OCI-LY3 (cell line): ENCODE measurements around the gene CTTN.

ENCODE experiments used
- H2AFZ ChIP-seq: fragments of 200-600, 300-600 bp; shearing (Covaris generic); 2 replicates; pipeline ENCODE4 v1.6.0; 2014; ENCODE audit warnings: antibody characterized with exemption, low read depth, low read length
- H3K27ac ChIP-seq: fragments of 200-600, 300-600 bp; sonication (generic); 2 replicates; pipeline ENCODE4 v1.5.1; 2014; ENCODE audit warnings: mild to moderate bottlenecking, low read length, moderate library complexity, mixed read lengths
- H3K27me3 ChIP-seq: fragments of 200-600, 300-600 bp; sonication (generic); 2 replicates; pipeline ENCODE4 v1.6.1; 2014; ENCODE audit warnings: low read depth, low read length, mixed read lengths
- H3K36me3 ChIP-seq: fragments of 200-600, 300-600 bp; sonication (generic); replicated peaks from 2 replicates; pipeline ENCODE3; 2014; ENCODE audit warnings: low read depth, low read length, mixed read lengths
- H3K4me1 ChIP-seq: fragments of 300-600, 200-600 bp; sonication (generic); 2 replicates; pipeline ENCODE4 v1.6.1; 2014; ENCODE audit warnings: low read length, mixed read lengths
- H3K4me2 ChIP-seq: fragments of 200-600, 300-600 bp; sonication (generic); 2 replicates; pipeline ENCODE4 v1.6.1; 2014; ENCODE audit warnings: low read length, mixed read lengths
- H3K4me3 ChIP-seq: fragments of 300-600, 200-600 bp; sonication (generic); 2 replicates; pipeline ENCODE4 v1.5.1; 2014; ENCODE audit warnings: antibody characterized with exemption, mild to moderate bottlenecking, low read length, moderate library complexity
- H3K79me2 ChIP-seq: fragments of 300-600, 200-600 bp; shearing (Covaris generic); 2 replicates; pipeline ENCODE4 v1.6.1; 2014; ENCODE audit warnings: mild to moderate bottlenecking, low read length, mixed read lengths
- H3K9ac ChIP-seq: fragments of 300-600, 200-600 bp; shearing (Covaris generic); 2 replicates; pipeline ENCODE4 v1.6.0; 2014; ENCODE audit warnings: mild to moderate bottlenecking, low read length, moderate library complexity
- H3K9me3 ChIP-seq: fragments of 200-600, 300-600 bp; shearing (Covaris generic); 2 replicates; pipeline ENCODE4 v1.6.1; 2014; ENCODE audit warnings: low read length, mixed read lengths; ENCODE audit not compliant: insufficient read depth
- H4K20me1 ChIP-seq: fragments of 200-600, 300-600 bp; sonication (generic); 2 replicates; pipeline ENCODE4 v1.6.1; 2016; ENCODE audit warnings: low read length, mixed read lengths; ENCODE audit not compliant: insufficient read depth
- CTCF ChIP-seq: fragments of 200-600, 300-600 bp; sonication (generic); IDR thresholded peaks from 2 replicates; pipeline ENCODE4 v1.5.1; 2014; ENCODE audit warnings: antibody characterized with exemption, low read length, low read depth
- EZH2phosphoT487 ChIP-seq: fragments of 200-600 bp; shearing (Covaris generic); IDR thresholded peaks from 2 replicates; pipeline ENCODE4 v1.6.1; 2018; ENCODE audit warnings: antibody characterized with exemption, mixed run types, low read depth

Gene CTTN

DNA sequence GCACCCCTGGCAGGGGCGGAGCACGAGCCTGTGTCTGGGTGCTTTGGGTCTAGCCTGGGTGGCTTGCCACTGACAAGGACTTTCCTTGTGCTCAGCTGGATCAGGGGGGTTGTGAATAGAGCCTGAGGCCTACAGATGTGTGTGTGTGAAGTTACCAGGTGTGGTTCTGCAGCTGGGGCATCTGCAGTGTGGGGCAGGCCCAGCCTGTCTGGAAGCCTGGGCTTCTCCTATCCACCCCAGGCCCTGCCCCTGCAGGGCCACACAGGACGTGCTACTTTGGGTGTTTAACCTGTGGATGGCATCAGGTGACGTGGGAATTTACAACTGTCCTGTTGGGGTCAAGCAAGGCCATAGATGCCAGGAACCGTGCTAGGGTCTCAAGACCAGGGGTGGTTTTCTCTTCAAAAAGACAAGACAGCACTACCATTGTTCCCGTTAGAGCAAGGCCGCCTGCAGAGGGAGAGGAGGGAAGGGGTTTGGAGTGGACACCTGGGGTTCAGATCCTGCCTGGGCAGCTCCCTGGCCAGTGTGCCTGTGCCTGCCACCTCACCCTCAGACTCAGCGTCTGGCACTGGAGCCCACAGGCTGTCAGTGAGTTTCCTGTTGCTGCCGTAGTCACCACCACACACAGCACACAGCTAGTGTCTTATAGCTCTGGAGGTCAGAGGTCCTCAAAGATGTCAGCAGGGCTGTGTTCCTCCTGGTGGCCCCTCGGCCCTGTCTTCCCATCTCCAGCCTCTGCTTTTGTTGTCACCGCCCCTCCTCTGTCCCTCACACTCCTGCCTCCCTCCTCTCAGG, 31.6 kb downstream of the CTTN start:
- Histone ChIP-seq H2AFZ (no peak overlapping the region), H3K4me2 (no peak overlapping the region), H3K27me3 (no peaks in the 10 kb centered on the region), H3K4me3 (no peak overlapping the region), H3K9ac (no peak overlapping the region), H3K27ac (no peak overlapping the region), H3K79me2 (no peaks in the 10 kb centered on the region), H4K20me1 (no peaks in the 10 kb centered on the region), H3K4me1 (peaks cover 38% of the 10 kb centered on the region), H3K9me3 (no peaks in the 10 kb centered on the region), H3K36me3 (peaks cover 45% of the 10 kb centered on the region)
- TF ChIP-seq CTCF (no peak), EZH2phosphoT487 (no peak)

- Histone ChIP-seq H3K4me3 (no peak overlapping the region), H2AFZ (no peak overlapping the region), H3K4me1 (peaks cover 38% of the 10 kb centered on the region), H3K27me3 (no peaks in the 10 kb centered on the region), H4K20me1 (no peaks in the 10 kb centered on the region), H3K27ac (no peak overlapping the region), H3K36me3 (peaks cover 44% of the 10 kb centered on the region), H3K79me2 (peaks cover 7% of the 10 kb centered on the region), H3K4me2 (no peak overlapping the region), H3K9ac (no peak overlapping the region), H3K9me3 (no peaks in the 10 kb centered on the region)
- TF ChIP-seq EZH2phosphoT487, result no peak
Measured at GRCh38 chr11:70430671-70431574, 32.6 kb downstream of the CTTN start.

GRCh38 chr11:70431611-70432010, 33.3 kb downstream of the CTTN start:
- no peak overlapping the region for H3K4me2 ChIP-seq

GRCh38 chr11:70432065-70432464, 33.7 kb downstream of the CTTN start:
- H2AFZ ChIP-seq, result no peak overlapping the region
- H3K4me1 ChIP-seq, result peaks cover 49% of the 10 kb centered on the region
- H4K20me1 ChIP-seq, result no peaks in the 10 kb centered on the region
- H3K27me3 ChIP-seq, result no peaks in the 10 kb centered on the region
- H3K9ac ChIP-seq, result no peak overlapping the region
- no peak overlapping the region for H3K27ac ChIP-seq
- TF ChIP-seq EZH2phosphoT487 (no peak), CTCF (no peak)
- no peaks in the 10 kb centered on the region for H3K9me3 ChIP-seq
- H3K36me3 ChIP-seq, result peaks cover 47% of the 10 kb centered on the region
- H3K4me2 ChIP-seq, result no peak overlapping the region
- no peak overlapping the region for H3K4me3 ChIP-seq
- H3K79me2 ChIP-seq, result peaks cover 8% of the 10 kb centered on the region

More at GRCh38 chr11:70431611-70432010, 33.3 kb downstream of the CTTN start:
- no peak overlapping the region for H3K4me3 ChIP-seq
- no peak for TF ChIP-seq CTCF
- no peak for TF ChIP-seq EZH2phosphoT487
- H3K27me3 ChIP-seq, result no peaks in the 10 kb centered on the region
- no peaks in the 10 kb centered on the region for H3K9me3 ChIP-seq
- no peak overlapping the region for H3K27ac ChIP-seq
- no peak overlapping the region for H3K9ac ChIP-seq
- H3K79me2 ChIP-seq, result peaks cover 8% of the 10 kb centered on the region
- peaks cover 46% of the 10 kb centered on the region for H3K36me3 ChIP-seq
- H2AFZ ChIP-seq, result no peak overlapping the region
- peaks cover 45% of the 10 kb centered on the region for H3K4me1 ChIP-seq
- H4K20me1 ChIP-seq, result no peaks in the 10 kb centered on the region
